A673 (cell line): ENCODE data around the gene BMP8B.

Source experiments
- EZH2 ChIP-seq: fragments of 200-600 bp; sonication (generic); IDR thresholded peaks from 2 replicates; pipeline ENCODE4 v1.6.1; 2017; ENCODE audit warnings: borderline replicate concordance, low read depth, mild to moderate bottlenecking, mixed read lengths, antibody characterized with exemption, low read length; ENCODE audit not compliant: poor library complexity, severe bottlenecking
- TF ChIP-seq, protein P1 (sequence below): fragments of 300-800, 200-600 bp; sonication (generic); conservative IDR thresholded peaks from 2 replicates; pipeline ENCODE4 v1.5.1; 2017; ENCODE audit warnings: low read depth, mild to moderate bottlenecking, antibody characterized with exemption, low read length, moderate library complexity, mixed read lengths

- TF ChIP-seq, protein P1, sequence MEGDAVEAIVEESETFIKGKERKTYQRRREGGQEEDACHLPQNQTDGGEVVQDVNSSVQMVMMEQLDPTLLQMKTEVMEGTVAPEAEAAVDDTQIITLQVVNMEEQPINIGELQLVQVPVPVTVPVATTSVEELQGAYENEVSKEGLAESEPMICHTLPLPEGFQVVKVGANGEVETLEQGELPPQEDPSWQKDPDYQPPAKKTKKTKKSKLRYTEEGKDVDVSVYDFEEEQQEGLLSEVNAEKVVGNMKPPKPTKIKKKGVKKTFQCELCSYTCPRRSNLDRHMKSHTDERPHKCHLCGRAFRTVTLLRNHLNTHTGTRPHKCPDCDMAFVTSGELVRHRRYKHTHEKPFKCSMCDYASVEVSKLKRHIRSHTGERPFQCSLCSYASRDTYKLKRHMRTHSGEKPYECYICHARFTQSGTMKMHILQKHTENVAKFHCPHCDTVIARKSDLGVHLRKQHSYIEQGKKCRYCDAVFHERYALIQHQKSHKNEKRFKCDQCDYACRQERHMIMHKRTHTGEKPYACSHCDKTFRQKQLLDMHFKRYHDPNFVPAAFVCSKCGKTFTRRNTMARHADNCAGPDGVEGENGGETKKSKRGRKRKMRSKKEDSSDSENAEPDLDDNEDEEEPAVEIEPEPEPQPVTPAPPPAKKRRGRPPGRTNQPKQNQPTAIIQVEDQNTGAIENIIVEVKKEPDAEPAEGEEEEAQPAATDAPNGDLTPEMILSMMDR: no peak
- TF ChIP-seq EZH2: no peak
Measured at GRCh38 chr1:39819091-39819812, 30.6 kb upstream of the BMP8B start.
